Measurements from ENCODE around the gene DGCR6L. TPM values are rescaled to one million over a fixed set of nuclear protein-coding genes. Genes with fewer than 3 reads are reported as not detected.
A peak's percentile ranks its signal among the peaks of the same experiment; 100 is the strongest.
"Not testable (repeated sequence)": the region's sequence is repeated elsewhere in the genome, so short reads cannot be mapped to it uniquely, and the experiment has no call there.

DGCR6L gene
- total RNA-seq, 1 donor from 2014 or later, result 39.8 TPM

GRCh38 chr22:20271114-20271994 is 48.5 kb downstream of the DGCR6L start:
- no peaks in the 10 kb centered on the region for H3K36me3 ChIP-seq
- H3K4me1 ChIP-seq, result peaks cover 15% of the 10 kb centered on the region
- no peak overlapping the region for H3K4me3 ChIP-seq
- intact Hi-C loops (cut with DNase I), result no loop called here
- TF ChIP-seq CTCF (IDR thresholded peaks at IDR 0.05) (no peak), POLR2A (IDR thresholded peaks at IDR 0.05) (no peak), POLR2AphosphoS5 (IDR thresholded peaks at IDR 0.05; ENCODE audit: insufficient read depth in 1 of 2, low read depth in 1 of 2) (no peak)
- no peak overlapping the region for H3K27ac ChIP-seq
- no peak for DNase-seq (ENCODE audit: extremely low spot score in 2 of 2)
- no peaks in the 10 kb centered on the region for H3K9me3 ChIP-seq
- H3K27me3 ChIP-seq, result no peaks in the 10 kb centered on the region

GRCh38 chr22:20270190-20271113 is 49.4 kb downstream of the DGCR6L start:
- DNase-seq (ENCODE audit: extremely low spot score in 2 of 2); H3K27ac ChIP-seq; H3K4me3 ChIP-seq; intact Hi-C loops (cut with DNase I); H3K36me3 ChIP-seq; H3K9me3 ChIP-seq; H3K27me3 ChIP-seq: not testable (repeated sequence)
- H3K4me1 ChIP-seq, result peaks cover 15% of the 10 kb centered on the region

GRCh38 chr22:20269673-20270072 is 50.2 kb downstream of the DGCR6L start:
- H3K27ac ChIP-seq; H3K36me3 ChIP-seq; intact Hi-C loops (cut with DNase I); H3K4me3 ChIP-seq; H3K9me3 ChIP-seq; H3K27me3 ChIP-seq; DNase-seq (ENCODE audit: extremely low spot score in 2 of 2): not testable (repeated sequence)
- peaks cover 15% of the 10 kb centered on the region for H3K4me1 ChIP-seq

- intact Hi-C loops (cut with DNase I); H3K27me3 ChIP-seq; H3K9me3 ChIP-seq; H3K27ac ChIP-seq; H3K36me3 ChIP-seq; H3K4me3 ChIP-seq; DNase-seq (ENCODE audit: extremely low spot score in 2 of 2): not testable (repeated sequence)
- H3K4me1 ChIP-seq, result peaks cover 15% of the 10 kb centered on the region
Observed at GRCh38 chr22:20269201-20269600, 50.7 kb downstream of the DGCR6L start.

- Histone ChIP-seq H3K27ac (no peak within 1 kb of the TSS), H3K4me3 (peak within 1 kb of the TSS; percentile 48 to 68), H3K4me1 (peaks cover 12% of the 10 kb centered on the region), H3K27me3 (no peaks in the 10 kb centered on the region), H3K9me3 (no peaks in the 10 kb centered on the region), H3K36me3 (no peaks in the 10 kb centered on the region)
- intact Hi-C loops (cut with DNase I), result no loop called here
- no peak for DNase-seq (ENCODE audit: extremely low spot score in 2 of 2)
- TF ChIP-seq CTCF (IDR thresholded peaks at IDR 0.05) (peak; percentile 41 to 44 (median 42)), POLR2A (IDR thresholded peaks at IDR 0.05) (no peak)
Observed at GRCh38 chr22:20268279-20269012, 51.4 kb downstream of the DGCR6L start, which contains the start of gene RTN4R. TSS of gene RTN4R (minus strand) at chr22:20268318. CDS start at chr22:20268092, 226 bp downstream.
